BJ (cell line): ENCODE results near the gene ACOXL. TPM values are rescaled to one million over a fixed set of nuclear protein-coding genes. Genes with fewer than 3 reads are reported as not detected.

Source experiments
- CTCF ChIA-PET: fragments of 350-600 bp; formaldehyde crosslinking; extraction: SDS; loops from one replicate; lab custom pipeline; 2021; ENCODE audit warnings: antibody characterized with exemption, inconsistent platforms; lab: Yijun Ruan, JAX
- POLR2A ChIA-PET: fragments of 300-600 bp; sonication (Branson Sonifier 250); formaldehyde crosslinking; extraction: SDS; loops from one replicate; lab custom pipeline; 2021; ENCODE audit warnings: antibody characterized with exemption; lab: Charles Lee
- DNase-seq: peaks from one replicate; pipeline ENCODE4 v3.0.0-alpha.2; 2011; ENCODE audit warnings: low read depth
- H3K27me3 ChIP-seq: 2 replicates; pipeline ENCODE4 v1.6.0; 2011; ENCODE audit warnings: low read length; ENCODE audit not compliant: control insufficient read depth, insufficient read depth
- H3K36me3 ChIP-seq: 2 replicates; pipeline ENCODE4 v1.5.1; 2011; ENCODE audit warnings: low read length; ENCODE audit not compliant: control insufficient read depth, insufficient read depth
- H3K4me3 ChIP-seq: 2 replicates; pipeline ENCODE4 v1.5.1; 2011; ENCODE audit warnings: low read depth, mild to moderate bottlenecking, control low read depth, low read length
- CTCF ChIP-seq: IDR thresholded peaks from 2 replicates; pipeline ENCODE4 v1.5.1; 2011; ENCODE audit warnings: low read depth, mild to moderate bottlenecking, control low read depth, inconsistent platforms, low read length, moderate library complexity; ENCODE audit not compliant: insufficient read depth
- polyA plus RNA-seq: library from polyadenylated mRNA; depleted of rRNA; stranded (reverse); fragments of >200 nt; gene quantifications from 2 replicates; pipeline ENCODE4 v1.2.3, GENCODE V29; 2011

Gene ACOXL
- polyA plus RNA-seq, 1 experiment: not detected

DNA sequence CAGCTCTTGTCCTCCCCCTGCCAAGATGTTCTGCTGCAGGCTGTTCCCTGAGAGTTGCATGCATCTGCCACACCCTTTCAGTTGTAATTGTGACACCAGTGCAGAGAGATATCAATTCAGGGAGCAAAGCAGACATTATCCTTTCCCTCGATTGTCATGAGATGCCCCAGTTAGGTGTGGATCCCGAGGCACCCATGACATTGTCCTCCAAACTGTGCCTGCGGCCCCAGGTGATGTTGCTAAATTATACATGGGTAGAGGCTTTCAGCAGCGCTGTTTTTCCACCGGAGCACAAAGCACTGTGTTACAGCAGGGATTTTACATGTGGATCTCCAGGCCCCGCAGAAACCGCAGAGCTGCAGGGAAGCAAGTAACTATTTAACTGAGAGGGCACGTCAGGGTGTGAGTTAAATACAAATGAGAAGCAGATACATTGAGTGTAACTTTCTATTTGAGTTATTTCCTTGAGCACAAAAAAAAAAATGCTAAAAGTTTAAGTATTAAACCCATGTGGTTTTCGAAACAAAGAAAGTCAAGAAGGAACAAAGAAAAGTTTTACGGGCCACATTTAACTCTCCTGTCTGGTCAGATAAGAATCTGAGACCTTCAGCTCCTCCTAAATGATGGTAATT, 298.0 kb downstream of the ACOXL start:
- no peak for DNase-seq
- H3K36me3 ChIP-seq: no peaks in the 10 kb centered on the region
- H3K4me3 ChIP-seq: no peak overlapping the region
- CTCF ChIA-PET: interaction anchor here (0.6 kb wide), 1 partner anchor 58 kb away, joined by 6 read pairs; no protein-coding TSS in a partner anchor
- H3K27me3 ChIP-seq: peaks cover 15% of the 10 kb centered on the region
- POLR2A ChIA-PET: no interaction called here
- TF ChIP-seq CTCF: no peak

DNA sequence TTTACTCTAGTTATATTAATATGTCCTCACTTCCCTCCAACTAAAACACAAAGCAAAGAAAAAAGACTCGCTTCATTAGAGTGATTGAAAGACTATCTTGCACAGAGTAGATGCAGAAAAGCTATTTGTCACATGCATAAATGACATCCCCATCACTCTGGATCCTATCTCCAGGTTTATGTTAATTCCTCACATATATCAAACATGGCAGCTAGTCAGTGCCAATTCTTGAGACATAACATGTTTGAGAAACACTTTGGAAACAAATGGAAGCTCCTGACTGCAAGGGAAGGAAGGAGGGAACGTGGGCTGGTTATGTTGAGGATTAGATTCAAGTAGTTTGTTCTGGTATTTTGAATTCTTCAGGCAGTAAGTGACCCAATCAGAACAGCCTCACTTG, 298.6 kb downstream of the ACOXL start:
- ChIA-PET POLR2A (no interaction called here), CTCF (no interaction called here)
- Histone ChIP-seq H3K27me3 (peaks cover 16% of the 10 kb centered on the region), H3K4me3 (no peak overlapping the region), H3K36me3 (no peaks in the 10 kb centered on the region)
- no peak for DNase-seq
- no peak for TF ChIP-seq CTCF

GRCh38 chr2:111031546-111032478, 299.4 kb downstream of the ACOXL start:
- Histone ChIP-seq H3K27me3 (peaks cover 21% of the 10 kb centered on the region), H3K36me3 (no peaks in the 10 kb centered on the region), H3K4me3 (no peak overlapping the region)
- DNase-seq: no peak
- no peak for TF ChIP-seq CTCF
- ChIA-PET POLR2A (no interaction called here), CTCF (no interaction called here)

DNA sequence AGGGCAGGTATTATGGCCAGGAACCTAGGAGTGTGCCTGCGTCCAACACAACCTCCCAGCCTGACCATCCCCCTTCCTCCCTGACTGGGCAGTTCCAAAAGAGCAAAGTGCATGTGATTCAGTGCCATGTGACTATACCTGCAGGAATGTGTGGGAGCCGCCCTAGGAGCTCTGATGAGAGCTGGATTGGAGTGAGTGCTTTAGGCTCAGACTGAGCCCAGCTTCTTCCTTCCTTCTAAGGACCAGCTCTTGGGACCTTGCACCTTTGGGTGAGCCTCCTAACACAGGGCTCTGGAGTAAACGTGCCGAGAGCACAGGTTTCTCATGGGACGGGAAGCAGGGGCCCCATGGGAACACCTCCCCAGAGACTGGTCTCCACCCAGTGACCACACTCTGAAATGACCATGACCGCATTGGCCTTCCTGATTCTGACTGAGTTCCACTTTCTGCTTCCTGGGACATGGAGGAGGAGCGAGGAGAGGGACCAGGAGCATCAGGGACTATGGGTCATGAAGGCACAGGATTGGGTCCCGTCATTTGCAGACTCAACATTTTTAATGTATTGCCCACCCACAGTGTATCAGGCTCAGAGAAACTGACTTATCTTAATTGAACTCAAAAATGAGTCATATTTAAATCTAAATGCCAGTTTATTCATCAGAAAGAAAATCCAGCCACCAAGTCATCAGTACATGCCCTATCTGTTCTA, 300.5 kb downstream of the ACOXL start:
- Histone ChIP-seq H3K4me3 (no peak overlapping the region), H3K36me3 (no peaks in the 10 kb centered on the region), H3K27me3 (peaks cover 26% of the 10 kb centered on the region)
- ChIA-PET POLR2A (no interaction called here), CTCF (no interaction called here)
- no peak for TF ChIP-seq CTCF
- no peak for DNase-seq

DNA sequence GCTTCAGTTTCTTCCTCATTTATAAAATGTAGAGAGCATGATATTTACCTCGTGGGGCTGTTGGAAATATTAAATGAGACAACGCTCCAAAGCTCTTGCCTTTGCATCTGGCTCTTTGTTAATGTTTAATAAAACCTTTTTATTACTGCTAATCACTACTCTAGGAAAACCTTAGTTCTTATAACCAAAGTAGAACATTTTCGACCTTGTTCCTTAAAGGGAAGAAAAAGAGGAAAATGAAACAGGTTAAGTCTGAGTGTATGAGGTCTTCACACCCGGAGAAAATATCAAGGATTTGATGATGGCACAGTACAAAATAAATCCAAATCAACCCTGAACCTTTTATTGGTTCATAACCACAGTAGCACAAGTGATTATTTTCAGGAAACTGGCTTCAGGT, 301.8 kb downstream of the ACOXL start:
- H3K27me3 ChIP-seq: peaks cover 28% of the 10 kb centered on the region
- ChIA-PET POLR2A (no interaction called here), CTCF (no interaction called here)
- H3K4me3 ChIP-seq: no peak overlapping the region
- no peaks in the 10 kb centered on the region for H3K36me3 ChIP-seq
- DNase-seq: no peak
- TF ChIP-seq CTCF: no peak
